Uterus (tissue), 2 donors: ENCODE data around the gene RICTOR.

Experiments
- CTCF ChIP-seq, 4 experiments: fragments of 200-600 bp in 2 of 4; fragments of 450-650 bp in 2 of 4; sonication (generic) in 2 of 4; IDR thresholded peaks; one replicate each; pipeline ENCODE4 v1.5.1; 2016 to 2019; ENCODE audit warnings: antibody characterized with exemption in 4 of 4, mild to moderate bottlenecking in 2 of 4, moderate library complexity in 1 of 4
- POLR2A ChIP-seq, 2 donors: fragments of 450-650 bp; IDR thresholded peaks; one replicate each; pipeline ENCODE4 v1.6.1; 2016; ENCODE audit warnings: antibody characterized with exemption in 2 of 2, mild to moderate bottlenecking in 1 of 2, moderate library complexity in 1 of 2

GRCh38 chr5:38997591-38997990 lies 76.6 kb downstream of the RICTOR start:
- TF ChIP-seq POLR2A (IDR thresholded peaks at IDR 0.05) (no peak), CTCF (IDR thresholded peaks at IDR 0.05) (no peak)
